NT2/D1 (cell line): ENCODE measurements around the gene ECI1.

ENCODE experiments used
- DNase-seq: peaks from one replicate; pipeline ENCODE4 v3.0.0-alpha.2; 2011; ENCODE audit warnings: low read depth, low spot score
- H3K27me3 ChIP-seq: 2 replicates; pipeline ENCODE4 v1.6.0; 2011; ENCODE audit warnings: mild to moderate bottlenecking; ENCODE audit not compliant: insufficient read length, insufficient read depth
- H3K36me3 ChIP-seq: 2 replicates; pipeline ENCODE4 v1.6.1; 2011; ENCODE audit warnings: mild to moderate bottlenecking, low read length, mixed read lengths; ENCODE audit not compliant: insufficient read depth, insufficient read length
- H3K4me1 ChIP-seq: 2 replicates; pipeline ENCODE4 v1.5.1; 2011; ENCODE audit not compliant: insufficient read depth, insufficient read length
- H3K4me3 ChIP-seq: 2 replicates; pipeline ENCODE4 v1.5.1; 2011; ENCODE audit warnings: low read depth; ENCODE audit not compliant: insufficient read length
- H3K9ac ChIP-seq: 2 replicates; pipeline ENCODE4 v1.6.0; 2011; ENCODE audit warnings: low read depth; ENCODE audit not compliant: insufficient read length
- H3K9me3 ChIP-seq: 2 replicates; pipeline ENCODE4 v1.5.1; 2011; ENCODE audit warnings: mild to moderate bottlenecking, low read length; ENCODE audit not compliant: insufficient read depth
- SUZ12 ChIP-seq: IDR thresholded peaks from 2 replicates; pipeline ENCODE4 v1.6.1; 2011; ENCODE audit not compliant: insufficient read length, insufficient read depth; ENCODE audit errors: extremely low read depth
- YY1 ChIP-seq: IDR thresholded peaks from 2 replicates; pipeline ENCODE4 v1.6.1; 2011; ENCODE audit not compliant: insufficient read length, insufficient read depth
- ZNF274 ChIP-seq: IDR thresholded peaks from 2 replicates; pipeline ENCODE4 v1.6.1; 2011; ENCODE audit warnings: mild to moderate bottlenecking, low read depth, low read length

The ECI1 gene

GRCh38 chr16:2238150-2238837, 13.1 kb downstream of the ECI1 start:
- no peak for TF ChIP-seq SUZ12
- TF ChIP-seq ZNF274, result no peak
- no peak for TF ChIP-seq YY1
- Histone ChIP-seq H3K27me3 (no peaks in the 10 kb centered on the region), H3K36me3 (peaks cover 71% of the 10 kb centered on the region), H3K4me3 (no peak overlapping the region), H3K4me1 (peaks cover 26% of the 10 kb centered on the region), H3K9ac (no peak overlapping the region), H3K9me3 (no peaks in the 10 kb centered on the region)
- DNase-seq, result no peak

GRCh38 chr16:2237493-2238149, 13.8 kb downstream of the ECI1 start:
- peaks cover 23% of the 10 kb centered on the region for H3K4me1 ChIP-seq
- peak overlapping the region; percentile 42 for H3K9ac ChIP-seq
- peaks cover 71% of the 10 kb centered on the region for H3K36me3 ChIP-seq
- no peaks in the 10 kb centered on the region for H3K27me3 ChIP-seq
- DNase-seq, result no peak
- TF ChIP-seq ZNF274, result no peak
- no peak for TF ChIP-seq SUZ12
- H3K9me3 ChIP-seq, result no peaks in the 10 kb centered on the region
- no peak overlapping the region for H3K4me3 ChIP-seq

GRCh38 chr16:2237102-2237482, 14.3 kb downstream of the ECI1 start:
- no peak for DNase-seq

GRCh38 chr16:2236337-2237101, 14.9 kb downstream of the ECI1 start, which contains the start of gene DNASE1L2:
TSS of gene DNASE1L2 (plus strand) at chr16:2236444. CDS start at chr16:2236817, 373 bp downstream.
- peak within 1 kb of the TSS; percentile 26 for H3K4me3 ChIP-seq
- H3K27me3 ChIP-seq, result no peaks in the 10 kb centered on the region
- H3K36me3 ChIP-seq, result peaks cover 76% of the 10 kb centered on the region
- TF ChIP-seq YY1 (no peak), ZNF274 (no peak), SUZ12 (no peak)
- H3K9ac ChIP-seq, result peak within 1 kb of the TSS; percentile 77
- DNase-seq, result no peak
- H3K9me3 ChIP-seq, result no peaks in the 10 kb centered on the region
- H3K4me1 ChIP-seq, result peaks cover 23% of the 10 kb centered on the region

More at GRCh38 chr16:2237102-2237482, 14.3 kb downstream of the ECI1 start:
- Histone ChIP-seq H3K9me3 (no peaks in the 10 kb centered on the region), H3K36me3 (peaks cover 71% of the 10 kb centered on the region), H3K4me1 (peaks cover 23% of the 10 kb centered on the region), H3K9ac (peak overlapping the region; percentile 77), H3K27me3 (no peaks in the 10 kb centered on the region), H3K4me3 (peak overlapping the region; percentile 26)
- TF ChIP-seq ZNF274 (no peak), SUZ12 (no peak), YY1 (no peak)

GRCh38 chr16:2235695-2236336, 15.6 kb downstream of the ECI1 start:
- H3K9me3 ChIP-seq, result no peaks in the 10 kb centered on the region
- H3K4me3 ChIP-seq, result no peak overlapping the region
- no peaks in the 10 kb centered on the region for H3K27me3 ChIP-seq
- peaks cover 82% of the 10 kb centered on the region for H3K36me3 ChIP-seq
- TF ChIP-seq SUZ12 (no peak), YY1 (no peak), ZNF274 (no peak)
- H3K4me1 ChIP-seq, result peaks cover 23% of the 10 kb centered on the region
- no peak for DNase-seq
- H3K9ac ChIP-seq, result peak overlapping the region; percentile 77

- no peaks in the 10 kb centered on the region for H3K9me3 ChIP-seq
- H3K4me3 ChIP-seq, result no peak overlapping the region
- no peak for DNase-seq
- TF ChIP-seq YY1 (no peak), ZNF274 (no peak), SUZ12 (no peak)
- H3K36me3 ChIP-seq, result peaks cover 83% of the 10 kb centered on the region
- no peak overlapping the region for H3K9ac ChIP-seq
- no peaks in the 10 kb centered on the region for H3K27me3 ChIP-seq
- H3K4me1 ChIP-seq, result peaks cover 23% of the 10 kb centered on the region
Observed at GRCh38 chr16:2235234-2235651, 16.1 kb downstream of the ECI1 start.

GRCh38 chr16:2234813-2235170, 16.6 kb downstream of the ECI1 start:
- H3K36me3 ChIP-seq, result peaks cover 84% of the 10 kb centered on the region
- H3K4me1 ChIP-seq, result peaks cover 25% of the 10 kb centered on the region
- no peak for DNase-seq
- no peak for TF ChIP-seq SUZ12
- TF ChIP-seq ZNF274, result no peak
- no peak overlapping the region for H3K4me3 ChIP-seq
- no peaks in the 10 kb centered on the region for H3K27me3 ChIP-seq
- no peak overlapping the region for H3K9ac ChIP-seq
- H3K9me3 ChIP-seq, result no peaks in the 10 kb centered on the region
